GF-D8 (cell line): Measurements from ENCODE around the gene ZWINT.
A peak's percentile ranks its signal among the peaks of the same experiment; 100 is the strongest.

Experiments
- DNase-seq: peaks from one replicate; lab custom pipeline; 2025; lab: John Stamatoyannopoulos, UW

The ZWINT gene

DNA sequence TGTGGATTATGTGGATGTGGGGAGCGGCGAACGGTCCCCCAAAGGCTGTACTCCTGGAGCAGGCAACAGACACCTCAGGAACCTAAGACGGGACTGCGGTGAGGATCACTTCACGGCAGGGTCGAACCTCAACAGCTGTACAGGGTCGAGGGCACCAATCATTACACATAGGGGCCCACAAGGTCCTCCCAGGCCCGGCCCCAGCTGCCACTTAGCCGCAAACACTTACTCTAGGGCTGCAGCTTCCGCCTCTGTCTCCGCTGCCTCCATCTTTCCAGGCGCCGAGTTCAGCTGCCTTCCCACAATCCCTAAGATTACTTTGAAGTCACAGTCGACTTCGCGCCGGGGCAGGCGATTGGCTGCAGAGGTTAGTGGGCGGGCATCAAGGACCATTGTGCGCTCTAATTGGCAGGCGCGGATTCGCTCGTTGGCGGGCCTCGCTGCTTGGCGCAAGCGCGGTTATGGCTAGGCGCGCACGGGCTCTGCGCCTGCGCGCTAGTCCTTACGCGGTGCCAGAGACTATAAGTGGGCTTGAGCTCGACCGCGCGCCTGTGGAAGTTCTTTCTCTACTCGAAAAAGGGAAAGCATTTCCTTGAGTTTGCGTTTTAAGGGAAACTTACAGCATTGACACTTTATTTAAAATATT is at the start of gene ZWINT:
Gene ZWINT (minus strand): TSS at position 293 of the 646 bp plus-strand sequence. CDS start 23 bp downstream, at position 270.
- DNase-seq = peak; percentile 89

GRCh38 chr10:56383806-56384205 is 22.7 kb upstream of the ZWINT start:
- DNase-seq = no peak

DNA sequence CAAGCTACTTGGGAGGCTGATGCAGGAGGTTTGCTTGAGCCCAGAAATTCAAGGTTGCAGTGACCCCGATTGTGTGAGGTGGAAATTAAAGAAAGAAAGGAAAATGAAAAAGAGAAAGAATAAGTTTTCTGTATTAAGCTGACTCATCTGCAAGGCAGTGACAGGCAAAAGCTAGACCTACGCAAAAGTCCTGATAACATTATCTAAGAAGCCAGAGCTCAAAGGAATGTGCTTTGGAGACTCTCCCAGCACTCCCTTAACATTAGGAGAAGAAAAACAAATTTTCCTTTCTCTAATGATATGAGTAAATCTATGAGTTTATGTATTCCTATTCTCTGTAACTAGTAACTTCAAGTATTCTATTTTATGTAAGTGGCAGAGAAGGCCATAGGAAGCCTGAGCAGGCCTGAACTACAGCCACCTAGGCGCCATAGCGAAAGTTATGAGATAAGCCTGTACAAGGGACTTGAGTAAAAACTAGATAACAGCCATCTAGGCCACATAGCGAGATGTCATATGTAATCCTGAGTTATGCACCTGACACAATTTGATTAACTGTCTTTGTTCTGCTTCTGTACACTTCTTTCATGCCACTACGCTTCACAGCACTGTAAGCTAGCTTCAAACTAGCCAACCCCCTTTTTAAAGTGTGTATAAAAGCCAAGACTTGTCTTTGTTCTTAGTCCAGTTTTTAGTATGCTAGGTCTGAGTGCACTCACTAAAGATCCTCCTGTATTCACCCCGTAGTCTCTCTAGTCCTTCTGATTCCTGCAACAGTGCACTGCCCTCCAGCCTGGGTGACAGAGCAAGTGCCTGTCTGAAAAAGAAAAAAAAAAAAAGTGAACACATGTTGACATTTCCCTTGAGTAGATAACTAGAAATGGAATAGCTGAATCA is 9.4 kb upstream of the ZWINT start:
- no peak for DNase-seq

DNA sequence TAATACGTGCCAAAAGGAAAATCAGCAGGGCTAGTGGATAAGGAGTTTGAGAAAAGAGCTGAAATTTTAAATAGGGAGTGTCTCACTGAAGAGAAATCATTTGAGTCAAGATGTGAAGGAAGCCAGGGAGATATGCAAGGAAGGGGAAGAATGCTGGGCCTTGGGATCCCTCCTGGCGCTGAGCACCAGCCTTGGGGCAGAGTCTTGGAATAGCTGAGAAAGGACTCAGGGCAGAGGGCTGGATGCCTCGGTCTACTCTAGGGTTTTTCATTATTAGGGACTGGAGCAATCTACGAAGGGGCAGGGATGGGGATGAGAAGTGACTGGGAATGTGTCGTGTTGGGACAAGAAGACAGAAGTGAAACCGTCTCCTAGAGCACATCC is 484 bp downstream of the ZWINT start:
- DNase-seq = no peak

GRCh38 chr10:56359837-56360236 is 1.2 kb downstream of the ZWINT start:
- DNase-seq = no peak

DNA sequence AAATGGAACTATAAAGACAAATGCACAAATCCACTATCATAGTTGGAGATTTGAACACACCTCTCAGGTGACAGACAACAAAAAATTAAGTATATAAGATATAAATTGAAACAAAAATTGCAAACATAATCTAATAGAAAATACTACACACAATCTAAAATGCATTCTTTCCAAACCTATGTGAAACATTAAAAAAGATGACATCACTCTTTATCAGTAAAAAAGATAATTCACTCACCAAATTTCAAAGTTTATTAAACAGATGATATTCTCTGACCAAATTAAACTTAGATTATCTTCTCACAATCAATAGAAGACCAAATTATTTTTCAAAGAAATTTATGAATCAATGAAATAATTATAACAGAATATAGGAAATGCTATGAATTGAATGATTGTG is 4.0 kb downstream of the ZWINT start:
- DNase-seq = no peak

DNA sequence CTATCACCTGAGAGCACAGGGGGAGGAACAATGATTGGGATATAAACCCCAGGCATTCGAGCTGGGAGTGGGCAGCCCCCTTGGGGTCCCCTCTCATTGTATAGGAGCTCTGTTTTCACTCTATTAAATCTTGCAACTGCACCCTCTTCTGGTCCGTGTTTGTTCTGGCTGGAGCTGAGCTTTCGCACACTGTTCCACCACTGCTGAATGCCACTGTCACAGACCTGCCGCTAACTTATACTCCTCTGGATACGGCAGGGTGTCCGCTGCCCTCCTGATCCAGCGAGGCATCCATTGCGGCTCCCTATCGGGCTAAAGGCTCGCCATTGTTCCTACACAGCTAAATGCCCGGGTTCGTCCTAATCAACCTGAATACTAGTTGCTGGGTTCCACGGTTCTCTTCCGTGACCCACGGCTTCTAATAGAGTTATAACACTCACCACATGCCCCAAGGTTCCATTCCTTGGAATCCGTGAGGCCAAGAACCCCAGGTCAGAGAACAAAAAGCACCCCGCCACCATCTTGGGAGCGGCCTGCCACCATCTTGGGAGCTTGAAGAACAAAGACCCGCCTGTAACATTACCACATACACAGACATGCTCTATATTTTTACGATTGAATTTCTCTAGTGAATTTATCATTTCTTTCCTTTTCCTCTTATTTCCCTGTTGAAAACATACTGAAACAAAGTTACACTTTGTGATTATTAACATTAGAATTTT is 9.0 kb downstream of the ZWINT start:
- DNase-seq = no peak

DNA sequence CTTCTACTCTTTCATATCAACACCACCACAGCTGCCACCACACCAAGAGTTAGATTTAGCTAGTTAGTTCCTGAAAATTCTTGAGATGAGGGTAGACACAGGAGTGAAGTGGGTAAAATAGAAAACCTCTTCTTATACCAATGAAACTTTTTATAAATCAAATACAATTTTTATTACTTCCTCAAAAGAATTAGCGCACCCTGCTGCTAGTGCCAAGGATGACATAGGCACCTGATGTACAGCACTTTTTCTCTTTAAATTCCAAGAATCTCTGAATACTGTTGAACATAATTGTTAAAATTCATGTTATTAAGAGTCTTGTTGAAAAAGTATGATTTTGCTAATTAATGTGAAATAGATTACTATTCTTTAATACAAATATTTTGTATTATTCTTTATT is 11.4 kb downstream of the ZWINT start:
- no peak for DNase-seq

DNA sequence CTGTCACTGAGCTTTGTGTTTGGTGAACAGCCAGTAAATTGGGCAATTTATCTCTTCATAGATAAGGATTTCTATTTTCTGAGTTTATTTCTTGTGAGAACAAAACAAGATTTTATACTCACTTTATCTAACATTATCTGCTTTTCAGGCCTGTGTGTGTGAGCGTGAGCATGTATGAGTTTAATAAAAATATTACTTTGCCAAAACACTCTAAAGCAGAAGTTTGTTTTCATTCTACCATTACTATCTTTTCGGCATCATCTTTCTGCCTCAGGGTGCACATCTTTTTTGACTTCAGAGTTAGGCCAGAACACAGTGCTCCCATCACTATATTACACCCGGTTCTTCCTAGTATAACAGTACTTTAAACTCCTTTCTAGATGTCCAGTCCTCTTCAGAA is 13.0 kb downstream of the ZWINT start:
- no peak for DNase-seq

GRCh38 chr10:56346845-56347415 is 14.1 kb downstream of the ZWINT start:
- DNase-seq = no peak

GRCh38 chr10:56341612-56342011 is 19.4 kb downstream of the ZWINT start:
- no peak for DNase-seq

GRCh38 chr10:56329961-56330360 is 31.1 kb downstream of the ZWINT start:
- DNase-seq = no peak

- DNase-seq = no peak
These were observed 33.9 kb downstream of the ZWINT start for GRCh38 chr10:56327118-56327517.

GRCh38 chr10:56319386-56319785 is 41.7 kb downstream of the ZWINT start:
- no peak for DNase-seq

DNA sequence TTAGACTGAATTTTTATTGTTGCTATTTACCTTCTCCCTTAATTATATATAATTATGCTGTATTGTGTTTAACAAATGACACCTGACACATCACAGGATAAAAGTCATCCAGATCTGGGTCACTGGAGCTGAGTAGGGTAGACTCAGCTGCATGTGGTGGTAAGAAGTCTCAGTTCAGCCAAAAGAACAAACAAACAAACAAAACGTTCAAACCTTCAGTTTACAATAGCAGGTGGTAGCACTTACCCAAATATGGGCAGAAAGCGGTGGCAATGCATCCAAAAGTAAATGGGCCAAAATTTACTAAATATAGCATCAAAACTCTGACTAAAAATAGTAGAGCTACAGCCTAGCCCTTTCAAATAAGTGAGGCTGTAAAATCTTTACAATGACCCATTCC is 42.2 kb downstream of the ZWINT start:
- no peak for DNase-seq

GRCh38 chr10:56317603-56318002 is 43.5 kb downstream of the ZWINT start:
- no peak for DNase-seq

DNA sequence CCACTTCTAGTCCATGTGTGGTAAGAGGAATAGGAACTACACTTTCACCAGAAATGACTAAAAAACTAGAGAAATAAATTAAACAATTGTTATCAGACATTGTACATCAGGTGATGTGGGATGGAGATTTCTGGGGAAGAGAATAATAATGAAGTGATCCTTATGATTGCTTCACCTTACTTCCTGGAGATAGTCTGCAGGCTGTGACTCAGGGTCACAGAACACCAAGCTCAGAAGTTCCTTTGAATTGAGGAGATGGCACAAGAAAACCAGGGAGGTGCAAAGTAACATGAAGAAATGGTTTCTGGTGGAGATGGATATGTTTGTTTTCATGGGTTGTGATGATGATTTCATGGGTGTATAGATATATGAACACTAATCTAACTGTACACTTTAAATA is 44.5 kb downstream of the ZWINT start:
- no peak for DNase-seq
